GM18507 (cell line): Measurements from ENCODE around the gene DDX11.
"Not testable (repeated sequence)": the region's sequence is repeated elsewhere in the genome, so short reads cannot be mapped to it uniquely, and the experiment has no call there.

ENCODE experiments used
- DNase-seq: peaks from one replicate; pipeline ENCODE4 v3.0.0; 2011; ENCODE audit warnings: low read depth; ENCODE audit not compliant: insufficient read length; ENCODE audit errors: extremely low spot score
- FAIRE-seq: peaks from 2 replicates; lab custom pipeline; 2011; peaks lifted over from hg19 to GRCh38; lab: Jason Lieb, UNC

The DDX11 gene

DNA sequence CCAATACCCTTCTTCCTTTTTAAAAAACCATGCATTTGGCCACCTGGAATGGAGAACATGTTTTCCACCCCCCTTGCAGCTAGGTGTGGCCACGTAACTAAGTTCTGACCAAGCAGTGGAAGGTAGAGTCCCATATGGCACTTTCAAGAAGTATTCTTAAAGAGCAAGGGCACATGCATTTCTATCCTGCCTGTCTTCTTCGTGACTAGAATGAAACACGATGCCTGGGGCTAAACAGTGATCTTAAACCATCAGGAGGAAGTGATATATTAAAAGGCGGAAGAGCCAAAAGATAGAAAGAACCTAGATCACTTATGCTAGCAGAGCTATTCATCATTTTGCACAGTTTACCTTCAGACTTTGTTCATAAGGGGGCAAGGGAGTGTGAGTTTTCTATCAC, 16.0 kb upstream of the DDX11 start:
- DNase-seq: no peak

DNA sequence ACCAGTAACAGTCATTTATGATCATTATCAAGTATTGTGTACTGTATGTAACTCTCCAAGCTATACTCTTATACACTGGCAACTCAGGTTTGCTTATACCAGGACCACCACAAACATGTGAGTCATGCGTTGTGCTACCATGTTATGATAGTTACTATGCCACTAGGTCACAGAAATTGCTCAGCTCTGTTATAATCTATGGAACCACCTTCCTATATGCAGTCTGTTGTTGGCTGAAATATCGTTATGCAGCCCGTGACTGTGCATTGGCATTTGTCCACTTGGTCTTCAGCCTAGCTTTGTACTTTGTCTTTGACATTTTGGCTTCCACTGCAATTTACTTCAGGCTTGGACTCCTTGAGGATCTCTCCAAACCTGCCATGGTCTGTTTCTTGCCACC, 7.5 kb upstream of the DDX11 start:
- not testable (repeated sequence) for FAIRE-seq

More for the DNA sequence above, 16.0 kb upstream of the DDX11 start:
- FAIRE-seq: no peak

DNA sequence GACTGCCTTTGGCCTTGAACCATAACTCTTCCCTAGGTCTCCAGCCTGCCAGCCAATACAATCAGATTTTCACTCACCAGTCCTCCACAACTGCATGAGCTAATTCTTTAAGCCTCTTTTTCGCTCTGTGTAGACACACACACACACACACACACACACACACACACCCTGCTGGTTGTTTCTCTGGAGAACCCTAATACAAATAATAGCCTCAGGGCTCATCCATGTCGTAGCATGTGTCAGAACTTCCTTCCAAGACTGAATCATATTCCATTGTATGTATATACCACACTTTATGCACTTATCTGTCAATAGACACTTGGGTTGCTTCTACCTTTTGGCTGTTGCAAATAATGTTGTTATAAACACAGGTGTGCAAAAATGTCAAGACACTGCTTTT, 6.0 kb upstream of the DDX11 start:
- not testable (repeated sequence) for DNase-seq, FAIRE-seq

More for the DNA sequence above, 7.5 kb upstream of the DDX11 start:
- DNase-seq: not testable (repeated sequence)

DNA sequence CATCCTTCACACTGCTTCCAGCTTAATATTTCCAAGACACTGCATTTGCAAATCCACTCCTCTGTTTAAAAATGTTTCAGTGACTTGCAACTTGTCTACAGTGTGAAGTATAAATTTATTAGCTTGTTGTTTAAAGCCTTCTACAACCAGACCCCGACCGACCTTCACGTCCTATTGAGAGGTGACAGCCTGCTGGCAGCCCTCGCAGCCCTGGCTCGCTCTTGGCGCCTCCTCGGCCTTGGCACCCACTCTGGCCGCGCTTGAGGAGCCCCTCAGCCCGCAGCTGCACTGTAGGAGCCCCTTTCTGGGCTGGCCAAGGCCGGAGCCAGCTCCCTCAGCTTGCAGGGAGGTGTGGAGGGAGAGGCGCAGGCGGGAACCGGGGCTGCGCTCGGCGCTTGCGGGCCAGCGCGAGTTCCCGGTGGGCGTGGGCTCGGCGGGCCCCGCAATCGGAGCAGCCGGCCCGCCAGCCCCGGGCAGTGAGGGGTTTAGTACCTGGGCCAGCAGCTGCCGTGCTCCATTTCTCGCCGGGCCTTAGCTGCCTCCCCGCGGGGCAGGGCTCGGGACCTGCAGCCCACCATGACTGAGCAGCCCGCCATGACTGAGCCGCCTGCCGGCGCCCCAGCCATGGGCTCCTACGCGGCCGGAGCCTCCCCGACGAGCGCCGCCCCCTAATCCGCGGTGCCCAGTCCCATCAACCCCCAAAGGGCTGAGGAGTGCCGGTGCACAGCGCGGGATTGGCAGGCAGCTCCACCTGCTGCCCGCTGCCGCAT, 2.5 kb upstream of the DDX11 start:
- DNase-seq, FAIRE-seq: not testable (repeated sequence)

DNA sequence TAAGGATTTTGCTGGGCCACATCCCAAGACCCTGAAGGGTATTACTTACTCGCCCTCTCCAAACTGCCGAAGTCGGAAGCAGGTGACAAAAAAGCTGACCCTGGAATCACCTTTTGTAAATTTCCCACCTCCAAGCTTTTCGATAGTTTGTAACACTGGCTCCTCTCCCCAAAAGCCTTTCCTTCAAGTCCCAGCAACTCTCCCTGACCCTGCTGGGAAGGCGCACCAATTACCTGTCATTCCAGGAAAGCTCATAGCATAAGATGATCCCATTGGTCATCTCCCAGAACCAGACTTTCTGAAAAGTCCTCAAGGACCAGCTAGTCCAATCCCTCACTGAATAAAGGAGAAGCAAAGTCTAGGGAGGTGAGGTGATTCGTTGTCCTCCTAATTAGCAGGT, 698 bp upstream of the DDX11 start:
- DNase-seq, FAIRE-seq: not testable (repeated sequence)

DNA sequence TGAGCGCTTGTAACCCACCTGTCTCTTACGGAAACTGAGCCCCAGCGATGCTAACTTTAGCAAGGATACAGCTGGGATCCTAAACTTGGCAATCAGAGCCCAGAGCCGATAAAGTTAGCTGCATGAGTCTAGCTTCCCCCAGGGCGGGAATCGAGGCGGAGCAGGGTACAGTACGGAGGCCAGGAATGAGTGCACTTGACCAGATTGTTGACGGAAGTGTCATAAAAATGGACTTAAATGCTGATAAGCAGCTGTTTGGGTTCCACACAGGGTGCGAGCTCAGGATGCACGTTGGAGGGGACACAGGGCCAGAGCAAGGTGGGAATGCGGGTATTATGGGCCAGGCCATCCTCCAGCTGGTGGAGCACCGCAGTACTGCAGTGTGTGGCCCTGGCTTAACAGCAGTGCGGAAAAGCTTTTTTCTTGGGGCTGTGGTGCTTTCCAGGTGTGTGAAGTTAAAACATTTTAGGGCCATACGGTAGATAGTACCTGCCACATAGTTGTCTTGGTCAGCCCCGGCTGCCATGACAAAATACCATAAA, 744 bp downstream of the DDX11 start:
- FAIRE-seq, DNase-seq: not testable (repeated sequence)

DNA sequence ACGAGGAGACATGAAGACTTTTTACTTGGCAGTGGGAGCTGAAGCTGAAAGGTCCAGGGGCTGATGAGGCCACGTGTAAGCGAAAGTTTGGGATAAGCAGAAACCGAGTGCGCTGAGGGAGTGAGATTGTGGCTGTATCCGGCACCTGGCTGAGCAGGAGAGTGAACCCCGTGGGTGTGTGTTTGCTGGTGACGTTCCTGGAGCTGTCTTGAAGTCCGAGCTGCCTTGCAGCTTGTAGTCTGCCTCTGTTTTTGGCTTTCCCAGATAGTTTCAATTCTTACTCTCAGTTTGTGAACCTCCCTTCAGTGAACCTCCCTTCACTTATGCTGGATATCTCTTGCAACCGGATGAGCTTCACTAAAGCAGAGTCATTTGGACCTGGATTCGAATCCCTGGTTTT, 2.5 kb downstream of the DDX11 start:
- FAIRE-seq, DNase-seq: not testable (repeated sequence)

DNA sequence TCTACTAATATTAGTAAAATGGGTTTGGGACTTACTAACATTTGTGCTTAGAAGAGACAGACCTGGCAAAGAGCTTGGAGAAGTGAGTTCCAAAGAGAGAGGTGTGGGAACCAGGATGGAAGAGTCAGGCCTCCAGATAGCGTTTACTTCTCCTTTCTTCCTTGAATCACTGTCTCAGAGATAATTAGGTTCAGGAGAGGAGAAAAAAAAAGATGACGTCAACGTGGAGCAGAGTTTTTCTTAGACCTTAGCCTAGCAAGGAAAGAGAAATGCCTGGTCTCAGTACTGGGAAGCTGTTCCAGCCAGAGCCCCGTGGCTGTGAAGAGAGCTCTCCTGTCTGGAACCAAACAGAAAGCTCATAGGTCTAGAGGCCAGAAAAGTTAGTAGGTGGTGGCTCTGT, 3.4 kb downstream of the DDX11 start:
- FAIRE-seq, DNase-seq: not testable (repeated sequence)

DNA sequence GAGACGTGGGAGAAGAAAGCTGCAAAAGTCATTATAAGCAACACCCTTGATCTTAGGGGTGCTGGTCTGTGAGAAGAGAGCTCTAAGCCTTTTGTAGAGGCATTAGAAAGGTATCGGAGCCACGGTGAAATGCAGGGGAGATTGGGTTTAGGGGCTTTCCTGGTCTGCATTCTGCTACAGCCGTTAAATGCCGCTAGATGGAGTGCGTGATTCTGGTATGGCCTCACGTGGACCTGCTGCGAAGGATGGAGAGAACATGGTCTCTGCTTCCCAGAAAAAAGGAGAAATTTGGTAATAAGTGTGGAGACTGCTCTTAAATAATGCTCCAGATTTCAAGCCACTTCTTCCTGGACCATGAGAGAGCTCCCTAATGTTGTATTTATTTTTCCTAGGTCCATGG, 4.3 kb downstream of the DDX11 start:
- not testable (repeated sequence) for FAIRE-seq, DNase-seq

DNA sequence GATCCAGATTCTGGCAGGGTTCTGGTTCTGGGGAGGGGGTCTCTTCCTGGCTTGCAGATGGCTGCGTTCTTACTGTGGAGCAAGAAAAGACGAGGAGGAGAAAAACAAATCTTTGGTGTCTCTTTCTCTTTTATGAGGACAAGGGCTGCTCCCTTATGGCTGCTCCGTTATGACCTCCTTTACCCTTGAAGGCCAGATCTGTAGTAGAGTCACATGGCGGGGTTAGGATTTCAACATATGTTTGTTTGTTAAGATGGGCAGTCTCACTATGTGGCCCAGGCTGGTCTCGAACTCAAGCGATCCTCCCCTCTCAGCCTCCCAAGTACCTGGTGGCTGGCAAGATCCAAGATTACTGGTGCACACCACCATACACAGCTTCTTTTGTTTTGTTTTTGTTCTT, 5.8 kb downstream of the DDX11 start:
- not testable (repeated sequence) for FAIRE-seq

DNA sequence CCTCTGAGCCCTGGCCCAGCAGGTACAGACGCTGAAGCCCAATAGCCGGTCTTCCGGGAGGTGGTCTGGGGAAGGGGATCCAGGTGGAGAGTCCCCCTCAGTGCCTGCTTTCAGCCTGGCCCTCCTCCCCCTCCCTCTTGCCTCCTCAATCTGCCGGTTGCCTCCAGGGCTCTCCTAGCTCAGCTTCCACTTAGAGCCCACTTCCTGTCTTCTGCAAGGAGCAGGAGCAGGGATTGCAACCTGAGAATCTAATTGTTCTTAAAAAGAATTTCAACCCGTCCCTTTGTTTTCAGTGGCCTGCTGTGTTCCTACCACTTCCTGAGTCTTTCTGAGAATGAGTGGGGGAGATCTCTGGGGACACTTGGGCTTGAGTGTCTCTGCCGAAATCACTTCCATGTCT, 6.6 kb downstream of the DDX11 start:
- DNase-seq, FAIRE-seq: not testable (repeated sequence)

More for the DNA sequence above, 5.8 kb downstream of the DDX11 start:
- not testable (repeated sequence) for DNase-seq

DNA sequence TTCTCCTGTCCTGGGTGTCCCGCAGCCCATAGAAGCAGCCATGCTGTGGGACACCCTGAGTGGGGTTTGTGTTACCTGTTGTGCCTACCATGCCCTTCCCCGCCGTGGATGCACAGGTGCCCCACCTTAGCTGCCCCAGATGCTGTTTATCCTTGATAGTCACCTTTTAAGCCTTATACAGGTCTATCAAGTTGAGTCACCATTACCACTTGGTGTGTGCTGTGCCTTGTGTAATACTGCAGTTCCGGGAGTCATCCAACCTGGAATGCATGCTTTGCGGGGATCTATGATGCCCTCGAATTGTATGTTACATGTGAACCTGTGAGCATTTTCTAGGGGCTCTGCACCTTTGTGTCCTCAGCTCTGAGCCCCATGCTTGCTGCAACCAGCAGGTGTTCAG, 7.6 kb downstream of the DDX11 start:
- DNase-seq, FAIRE-seq: not testable (repeated sequence)

DNA sequence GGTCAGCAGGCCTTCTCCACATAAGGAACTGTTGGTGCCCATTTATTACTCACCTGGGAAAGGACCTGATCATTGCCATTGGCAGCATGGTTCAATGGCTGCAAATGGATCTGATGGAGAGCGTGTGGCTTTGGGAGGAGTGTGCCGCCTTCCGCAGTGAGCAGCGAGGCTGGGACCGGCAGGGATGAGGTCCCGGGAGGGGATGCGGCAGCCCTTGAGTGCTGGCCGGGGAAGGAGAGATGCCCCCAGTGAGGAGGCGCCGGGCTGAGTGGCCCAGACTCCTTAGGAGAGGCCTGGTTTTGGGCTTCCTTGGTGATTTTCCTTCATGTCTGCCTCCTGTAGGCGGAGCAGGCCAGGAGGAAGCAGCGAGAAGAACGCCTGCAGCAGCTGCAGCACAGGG, 10.6 kb downstream of the DDX11 start:
- DNase-seq, FAIRE-seq: not testable (repeated sequence)

DNA sequence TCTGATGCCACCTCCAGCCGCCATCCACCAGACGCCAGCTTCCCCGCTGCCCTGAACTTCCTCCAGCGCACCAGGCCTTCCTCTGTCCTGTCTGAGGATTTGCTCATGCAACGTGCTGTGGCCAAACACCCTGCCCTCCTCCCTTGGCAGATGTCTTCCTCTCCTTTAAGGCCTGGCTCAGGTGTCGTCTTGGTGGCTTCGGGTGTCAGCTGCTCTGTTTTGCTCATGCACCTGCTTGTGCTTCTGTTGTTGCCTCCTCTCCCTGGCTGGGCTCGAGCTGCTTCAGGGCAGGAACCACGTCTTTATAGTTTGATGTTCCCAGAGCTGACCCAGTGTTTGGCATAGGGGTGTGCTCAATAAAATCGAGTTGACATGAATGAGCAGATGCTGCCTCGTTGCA, 12.4 kb downstream of the DDX11 start:
- DNase-seq, FAIRE-seq: not testable (repeated sequence)

DNA sequence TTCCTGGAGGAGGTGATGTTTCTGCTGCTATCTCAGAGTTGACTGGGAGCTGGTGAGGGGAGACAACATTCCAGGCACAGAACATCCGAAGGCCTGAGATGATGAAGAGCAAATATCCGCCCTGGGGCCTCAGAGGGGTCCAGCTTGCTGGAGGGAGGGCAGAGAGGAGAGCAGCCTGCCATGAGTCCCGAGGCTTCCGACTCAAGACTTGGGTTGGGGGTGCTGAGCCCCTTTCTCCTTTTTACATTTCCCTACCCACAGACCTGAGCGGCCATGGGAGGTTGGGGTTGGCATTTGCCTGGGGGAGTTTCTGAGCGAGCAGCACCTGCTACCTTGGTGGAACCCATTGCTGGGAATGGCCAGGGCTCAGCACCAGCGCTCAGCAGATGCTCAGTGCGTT, 13.8 kb downstream of the DDX11 start:
- DNase-seq: not testable (repeated sequence)

DNA sequence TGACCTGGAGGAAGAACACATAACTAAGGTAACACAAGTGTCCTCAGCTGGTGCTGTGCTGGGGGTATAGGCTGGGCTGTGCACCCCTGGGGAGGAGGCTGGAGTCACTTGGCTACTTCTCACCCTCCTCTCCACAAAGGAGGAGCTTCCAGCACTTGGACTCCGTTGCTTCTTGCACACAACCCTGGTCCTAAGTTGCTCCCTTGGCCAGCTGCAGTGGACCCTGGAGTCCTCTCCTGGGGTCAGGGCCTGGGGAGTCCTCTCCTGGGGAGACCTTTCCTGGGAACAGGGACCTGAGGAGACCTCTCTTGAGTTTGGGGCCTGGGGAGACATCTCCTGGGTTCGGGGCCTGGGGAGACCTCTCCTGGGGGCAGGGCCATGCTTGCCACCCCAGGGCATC, 14.3 kb downstream of the DDX11 start:
- FAIRE-seq: not testable (repeated sequence)

More for the DNA sequence above, 13.8 kb downstream of the DDX11 start:
- FAIRE-seq: not testable (repeated sequence)

DNA sequence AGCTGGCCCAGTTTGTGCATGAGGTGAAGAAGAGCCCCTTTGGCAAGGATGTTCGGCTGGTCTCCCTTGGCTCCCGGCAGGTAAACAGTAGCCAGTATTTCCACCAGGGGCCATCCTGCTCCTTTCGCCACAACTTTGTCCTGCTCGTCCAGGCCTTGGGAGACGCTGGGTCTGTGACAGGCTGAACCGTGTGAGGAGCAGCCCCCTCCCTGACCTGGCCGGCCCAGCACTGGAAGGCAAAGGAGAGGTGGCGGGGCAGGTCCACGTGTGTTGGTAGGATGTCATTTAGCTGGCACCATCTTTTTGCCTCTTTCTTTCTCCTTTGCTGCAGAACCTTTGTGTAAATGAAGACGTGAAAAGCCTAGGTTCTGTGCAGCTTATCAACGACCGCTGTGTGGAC, 15.4 kb downstream of the DDX11 start:
- DNase-seq (no peak), FAIRE-seq (no peak)

More for the DNA sequence above, 14.3 kb downstream of the DDX11 start:
- not testable (repeated sequence) for DNase-seq

DNA sequence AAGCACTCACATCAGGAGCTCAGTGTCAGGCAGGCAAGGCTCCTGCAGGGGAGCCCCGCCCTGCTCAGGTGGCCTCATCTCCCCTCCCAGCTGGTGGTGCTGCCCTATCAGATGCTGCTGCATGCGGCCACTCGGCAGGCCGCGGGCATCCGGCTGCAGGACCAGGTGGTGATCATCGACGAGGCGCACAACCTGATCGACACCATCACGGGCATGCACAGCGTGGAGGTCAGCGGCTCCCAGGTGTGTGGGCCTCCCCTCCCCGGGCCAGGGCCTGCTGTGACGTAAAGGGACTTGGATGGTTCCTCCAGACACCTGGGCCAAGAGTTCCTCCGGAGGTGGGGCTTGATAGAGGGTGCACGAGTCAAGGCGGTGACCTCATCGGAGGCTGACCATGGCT, 18.0 kb downstream of the DDX11 start:
- not testable (repeated sequence) for DNase-seq, FAIRE-seq

DNA sequence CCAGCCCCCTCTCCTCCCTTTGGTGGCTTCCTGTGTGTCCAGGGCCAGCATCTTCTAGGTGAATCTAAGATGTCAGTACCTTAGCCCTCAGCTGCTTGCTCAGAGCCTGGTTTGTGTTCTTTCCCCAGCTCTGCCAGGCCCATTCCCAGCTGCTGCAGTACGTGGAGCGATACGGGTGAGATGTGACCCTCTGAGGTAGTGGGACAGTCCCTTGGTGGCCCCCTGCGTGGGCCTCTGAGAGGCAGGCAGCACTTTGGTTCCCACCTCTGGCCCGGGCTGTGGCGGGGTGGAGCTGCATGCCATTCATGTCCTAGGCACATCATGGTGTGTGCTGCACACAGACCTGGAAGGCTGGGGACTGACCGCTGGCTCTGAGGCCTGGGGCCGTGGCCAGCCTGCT, 19.1 kb downstream of the DDX11 start:
- FAIRE-seq, DNase-seq: not testable (repeated sequence)

DNA sequence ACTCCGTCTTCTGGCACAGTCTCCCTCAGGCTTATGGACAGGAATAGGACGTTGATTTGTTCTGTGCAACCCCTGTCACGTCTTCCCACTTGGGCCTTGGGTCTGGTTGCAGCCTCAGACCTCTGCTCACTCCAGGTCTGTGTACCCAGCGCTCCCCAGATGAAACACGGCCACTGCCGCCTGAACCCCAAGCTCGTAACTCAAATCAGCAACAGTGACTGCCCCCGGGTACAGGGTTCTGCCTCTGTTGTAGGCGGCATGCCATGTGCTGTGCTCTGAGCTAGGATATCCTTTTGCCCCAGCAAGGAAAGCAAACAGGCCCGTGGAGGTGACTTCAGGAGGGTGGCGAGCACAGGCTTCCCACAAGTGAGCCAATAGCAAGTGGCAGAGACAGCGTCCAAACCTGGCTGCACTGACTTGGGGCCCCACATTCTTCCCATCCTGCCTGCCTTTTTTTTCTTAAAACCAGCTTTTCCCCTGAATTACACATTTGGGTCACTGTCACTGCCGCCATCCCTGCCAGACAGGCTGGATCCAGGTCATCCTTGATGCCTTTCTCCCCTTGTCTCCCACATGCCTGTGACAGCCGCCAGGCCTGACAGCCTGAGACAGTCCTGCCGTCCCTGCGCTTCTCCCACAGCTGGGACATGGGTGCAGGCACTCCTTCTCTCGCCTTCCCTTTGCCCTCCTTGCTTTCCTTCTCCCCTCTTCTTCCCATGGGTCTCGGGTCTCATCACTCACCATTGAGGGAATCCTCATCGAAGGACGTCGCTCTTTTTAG, 21.6 kb downstream of the DDX11 start:
- DNase-seq, FAIRE-seq: not testable (repeated sequence)
